ENCODE results near the gene STAC2. TPM values are rescaled to one million over a fixed set of nuclear protein-coding genes. Genes with fewer than 3 reads are reported as not detected.

The STAC2 gene
- polyA plus RNA-seq, 4 donors = 3.4 to 5.2 (median 4.4) TPM

- no peak for DNase-seq (ENCODE audit: low read depth in 4 of 4, low spot score in 2 of 4)
Measured at GRCh38 chr17:39166437-39167335, 59.1 kb downstream of the STAC2 start.

GRCh38 chr17:39165841-39166349 is 59.9 kb downstream of the STAC2 start, which contains the start of gene ARL5C:
ARL5C (minus strand) TSS chr17:39166161; CDS start chr17:39165760, 401 bp downstream.
- no peak for DNase-seq (ENCODE audit: low read depth in 4 of 4, low spot score in 2 of 4)

- no peak for DNase-seq (ENCODE audit: low read depth in 4 of 4, low spot score in 2 of 4)
Measured at GRCh38 chr17:39165178-39165840, 60.4 kb downstream of the STAC2 start.

GRCh38 chr17:39164675-39165143 is 61.0 kb downstream of the STAC2 start:
- DNase-seq (ENCODE audit: low read depth in 4 of 4, low spot score in 2 of 4) = peak; percentile 67 to 86 (median 76)

GRCh38 chr17:39161962-39162361 is 63.8 kb downstream of the STAC2 start:
- DNase-seq (ENCODE audit: low read depth in 4 of 4, low spot score in 2 of 4) = no peak

Other genes starting within 250 kb of the STAC2 start
- gene PLXDC1, start 74.3 kb downstream of the STAC2 start, polyA plus RNA-seq (ENCODE audit: insufficient read length in 4 of 4) = 1 to 10 TPM; 5.5 to 8.8 (median 7.9) TPM
- under 1 TPM in 3 of 4 donors, not detected in 1; 0.18 to 0.22 (median 0.19) TPM for gene ARL5C, start 59.8 kb downstream of the STAC2 start, polyA plus RNA-seq (ENCODE audit: insufficient read length in 4 of 4)
- 10 to 100 TPM in 2 of 4 donors, 1 to 10 TPM in 2; 6.9 to 14.5 (median 9.6) TPM for gene CACNB1, start 28.3 kb downstream of the STAC2 start, polyA plus RNA-seq (ENCODE audit: insufficient read length in 4 of 4)
- 1,000 to 10,000 TPM; 1,830 to 2,237 (median 2,122) TPM for gene RPL19, start 25.7 kb downstream of the STAC2 start, polyA plus RNA-seq (ENCODE audit: insufficient read length in 4 of 4)
- gene FBXL20, start 175.7 kb upstream of the STAC2 start, polyA plus RNA-seq (ENCODE audit: insufficient read length in 4 of 4) = 10 to 100 TPM; 11.4 to 17.4 (median 13.2) TPM
- gene MED1, start 225.3 kb upstream of the STAC2 start, polyA plus RNA-seq (ENCODE audit: insufficient read length in 4 of 4) = 10 to 100 TPM; 47.0 to 54.9 (median 51.7) TPM
- gene CDK12, start 235.5 kb upstream of the STAC2 start, polyA plus RNA-seq (ENCODE audit: insufficient read length in 4 of 4) = 10 to 100 TPM; 40.6 to 70.5 (median 56.3) TPM